Neural crest cell (in vitro differentiated cells): ENCODE results near the gene CH25H. TPM values are rescaled to one million over a fixed set of nuclear protein-coding genes. Genes with fewer than 3 reads are reported as not detected.

Experiments
- DNase-seq: peaks from one replicate; pipeline ENCODE4 v3.0.0; 2021; ENCODE audit warnings: low read depth, mixed read lengths, low spot score
- H3K27ac Mint-ChIP-seq: one replicate; pipeline ENCODE4 v1.8.0; 2021; ENCODE audit warnings: mild to moderate bottlenecking, mixed read lengths; ENCODE audit not compliant: unreplicated experiment
- H3K27me3 Mint-ChIP-seq: 2 replicates; pipeline ENCODE4 v1.8.0; 2021; ENCODE audit warnings: low read depth, mild to moderate bottlenecking, mixed read lengths
- H3K36me3 Mint-ChIP-seq: 2 replicates; pipeline ENCODE4 v1.8.0; 2021; ENCODE audit warnings: low read depth, mild to moderate bottlenecking, mixed read lengths
- H3K4me1 Mint-ChIP-seq: 2 replicates; pipeline ENCODE4 v1.8.0; 2021; ENCODE audit warnings: mixed read lengths
- H3K4me3 Mint-ChIP-seq: one replicate; pipeline ENCODE4 v1.8.0; 2021; ENCODE audit warnings: mild to moderate bottlenecking, mixed read lengths
- H3K9me3 Mint-ChIP-seq: 2 replicates; pipeline ENCODE4 v1.8.0; 2021; ENCODE audit warnings: mixed read lengths
- CTCF ChIP-seq: fragments of 200-600 bp; sonication (generic); conservative IDR thresholded peaks from 2 replicates; pipeline ENCODE4 v1.5.0; 2021; ENCODE audit warnings: antibody characterized with exemption, mild to moderate bottlenecking
- total RNA-seq: library from RNA; stranded (reverse); gene quantifications from 2 replicates; pipeline ENCODE4 v1.2.1, GENCODE V29; 2021

Gene CH25H
- total RNA-seq, 1 donor from 2014 or later, result not detected

GRCh38 chr10:89226891-89227290 is 19.8 kb upstream of the CH25H start:
- H3K9me3 Mint-ChIP-seq, result peaks cover 6% of the 10 kb centered on the region

GRCh38 chr10:89224739-89225443 is 17.8 kb upstream of the CH25H start:
- TF ChIP-seq CTCF, result peak; percentile 41
- peaks cover 14% of the 10 kb centered on the region for H3K4me1 Mint-ChIP-seq
- peak overlapping the region; percentile 45 for H3K27ac Mint-ChIP-seq
- H3K9me3 Mint-ChIP-seq, result peaks cover 6% of the 10 kb centered on the region
- no peak for DNase-seq
- peaks cover 17% of the 10 kb centered on the region for H3K36me3 Mint-ChIP-seq
- H3K27me3 Mint-ChIP-seq, result no peaks in the 10 kb centered on the region
- H3K4me3 Mint-ChIP-seq, result no peak overlapping the region

More at GRCh38 chr10:89226891-89227290, 19.8 kb upstream of the CH25H start:
- Mint-ChIP-seq H3K27ac (no peak overlapping the region), H3K27me3 (no peaks in the 10 kb centered on the region), H3K36me3 (peaks cover 19% of the 10 kb centered on the region), H3K4me1 (peaks cover 14% of the 10 kb centered on the region), H3K4me3 (no peak overlapping the region)
- DNase-seq, result no peak
- no peak for TF ChIP-seq CTCF

- no peak overlapping the region for H3K27ac Mint-ChIP-seq
- no peak for TF ChIP-seq CTCF
- H3K9me3 Mint-ChIP-seq, result no peaks in the 10 kb centered on the region
- H3K36me3 Mint-ChIP-seq, result peaks cover 3% of the 10 kb centered on the region
- no peak overlapping the region for H3K4me3 Mint-ChIP-seq
- peaks cover 23% of the 10 kb centered on the region for H3K4me1 Mint-ChIP-seq
- DNase-seq, result no peak
- H3K27me3 Mint-ChIP-seq, result no peaks in the 10 kb centered on the region
Measured at GRCh38 chr10:89221919-89222318, 14.8 kb upstream of the CH25H start.

GRCh38 chr10:89219513-89220218 is 12.5 kb upstream of the CH25H start:
- H3K9me3 Mint-ChIP-seq, result no peaks in the 10 kb centered on the region
- no peak overlapping the region for H3K4me3 Mint-ChIP-seq
- H3K4me1 Mint-ChIP-seq, result peaks cover 10% of the 10 kb centered on the region
- TF ChIP-seq CTCF, result no peak
- no peaks in the 10 kb centered on the region for H3K36me3 Mint-ChIP-seq
- no peak for DNase-seq
- no peak overlapping the region for H3K27ac Mint-ChIP-seq
- no peaks in the 10 kb centered on the region for H3K27me3 Mint-ChIP-seq

GRCh38 chr10:89217057-89217990 is 10.2 kb upstream of the CH25H start:
- peak; percentile 61 for DNase-seq
- no peak overlapping the region for H3K4me3 Mint-ChIP-seq

More at GRCh38 chr10:89217057-89217990, 10.2 kb upstream of the CH25H start:
- Mint-ChIP-seq H3K9me3 (no peaks in the 10 kb centered on the region), H3K4me1 (peaks cover 10% of the 10 kb centered on the region), H3K36me3 (no peaks in the 10 kb centered on the region), H3K27ac (no peak overlapping the region), H3K27me3 (peaks cover 2% of the 10 kb centered on the region)
- TF ChIP-seq CTCF, result peak; percentile 90
